SK-MEL-5 (cell line): ENCODE results near the gene SGSM2. TPM values are rescaled to one million over a fixed set of nuclear protein-coding genes. Genes with fewer than 3 reads are reported as not detected.

Experiments
- DNase-seq: peaks from one replicate; pipeline ENCODE4 v3.0.0-alpha.2; 2016; ENCODE audit warnings: low read depth, low spot score
- in situ Hi-C: cut with HindIII; loops from 2 replicates; pipeline ENCODE4 v1.10.0; 2016; ENCODE audit warnings: low sequenced_read_pairs, high pct_unique_total_duplicates, low pct_unique_long_range_greater_than_20kb
- total RNA-seq: library from RNA; depleted of rRNA; stranded (reverse); fragments of >200 nt; shearing (Covaris generic); gene quantifications from 2 replicates; pipeline ENCODE4 v1.2.3, GENCODE V29; 2014

Gene SGSM2
- total RNA-seq, 1 experiment from 2014 or later: 32.3 TPM

- in situ Hi-C loops: no loop called here
- DNase-seq: no peak
These were observed 25.1 kb downstream of the SGSM2 start for GRCh38 chr17:2362416-2362815.

GRCh38 chr17:2362881-2363280 is 25.6 kb downstream of the SGSM2 start:
- in situ Hi-C loops: no loop called here
- DNase-seq: no peak

GRCh38 chr17:2363318-2363717 is 26.0 kb downstream of the SGSM2 start:
- no peak for DNase-seq
- in situ Hi-C loops: no loop called here

GRCh38 chr17:2363851-2364762 is 26.8 kb downstream of the SGSM2 start:
- in situ Hi-C loops: no loop called here

GRCh38 chr17:2364763-2365116 is 27.4 kb downstream of the SGSM2 start:
- in situ Hi-C loops: no loop called here
- no peak for DNase-seq

More at GRCh38 chr17:2363851-2364762, 26.8 kb downstream of the SGSM2 start:
- no peak for DNase-seq

GRCh38 chr17:2365132-2365531 is 27.8 kb downstream of the SGSM2 start:
- in situ Hi-C loops: no loop called here
- DNase-seq: no peak

GRCh38 chr17:2366747-2367494 is 29.6 kb downstream of the SGSM2 start:
- peak; percentile 49 for DNase-seq
- in situ Hi-C loops: no loop called here

GRCh38 chr17:2368359-2368758 is 31.1 kb downstream of the SGSM2 start:
- no peak for DNase-seq
- in situ Hi-C loops: no loop called here

- in situ Hi-C loops: no loop called here
- no peak for DNase-seq
These were observed 31.7 kb downstream of the SGSM2 start for GRCh38 chr17:2369039-2369438.

- in situ Hi-C loops: no loop called here
- no peak for DNase-seq
These were observed 32.4 kb downstream of the SGSM2 start for GRCh38 chr17:2369551-2370210.

GRCh38 chr17:2370211-2370589 is 32.9 kb downstream of the SGSM2 start:
- in situ Hi-C loops: no loop called here
- DNase-seq: no peak

- DNase-seq: no peak
- in situ Hi-C loops: no loop called here
These were observed 34.2 kb downstream of the SGSM2 start for GRCh38 chr17:2371183-2372130.

- in situ Hi-C loops: no loop called here
- no peak for DNase-seq
These were observed 34.9 kb downstream of the SGSM2 start for GRCh38 chr17:2372180-2372579.

GRCh38 chr17:2372681-2373080 is 35.4 kb downstream of the SGSM2 start:
- in situ Hi-C loops: no loop called here
- DNase-seq: no peak

GRCh38 chr17:2373179-2373578 is 35.9 kb downstream of the SGSM2 start:
- in situ Hi-C loops: no loop called here
- DNase-seq: no peak

- DNase-seq: peak; percentile 91
- in situ Hi-C loops: no loop called here
These were observed 37.4 kb downstream of the SGSM2 start for GRCh38 chr17:2374549-2375285.

GRCh38 chr17:2375406-2375805 is 38.1 kb downstream of the SGSM2 start:
- in situ Hi-C loops: no loop called here
- no peak for DNase-seq
